ENCODE measurements around the gene CCDC51. TPM values are rescaled to one million over a fixed set of nuclear protein-coding genes. Genes with fewer than 3 reads are reported as not detected.

Gene CCDC51
- total RNA-seq, 1 donor from 2014 or later = 11.5 TPM

GRCh38 chr3:48388966-48389365 is 51.0 kb downstream of the CCDC51 start:
- Histone ChIP-seq H3K27ac (no peak overlapping the region), H3K4me1 (no peaks in the 10 kb centered on the region), H3K4me3 (no peak overlapping the region), H3K27me3 (no peaks in the 10 kb centered on the region), H3K9me3 (no peaks in the 10 kb centered on the region), H3K36me3 (no peaks in the 10 kb centered on the region)
- DNase-seq (ENCODE audit: extremely low spot score in 2 of 2) = no peak
- intact Hi-C loops (cut with DNase I) = no loop called here
- TF ChIP-seq CTCF (IDR thresholded peaks at IDR 0.05) = no peak
- TF ChIP-seq POLR2A (IDR thresholded peaks at IDR 0.05) = no peak
- no peak for TF ChIP-seq POLR2AphosphoS5 (IDR thresholded peaks at IDR 0.05; ENCODE audit: insufficient read depth in 1 of 2, low read depth in 1 of 2)

GRCh38 chr3:48387634-48388033 is 52.3 kb downstream of the CCDC51 start:
- no peak overlapping the region for H3K4me3 ChIP-seq
- no peaks in the 10 kb centered on the region for H3K36me3 ChIP-seq
- no peaks in the 10 kb centered on the region for H3K27me3 ChIP-seq
- no peaks in the 10 kb centered on the region for H3K9me3 ChIP-seq
- intact Hi-C loops (cut with DNase I) = no loop called here
- H3K27ac ChIP-seq = no peak overlapping the region
- DNase-seq (ENCODE audit: extremely low spot score in 2 of 2) = no peak
- no peaks in the 10 kb centered on the region for H3K4me1 ChIP-seq
- TF ChIP-seq POLR2AphosphoS5 (IDR thresholded peaks at IDR 0.05; ENCODE audit: insufficient read depth in 1 of 2, low read depth in 1 of 2) = no peak
- TF ChIP-seq POLR2A (IDR thresholded peaks at IDR 0.05) = no peak
- TF ChIP-seq CTCF (IDR thresholded peaks at IDR 0.05) = no peak

Other genes with a start within 250 kb of the CCDC51 start
- gene CAMP, start 216.6 kb downstream of the CCDC51 start, total RNA-seq = not detected
- 12.3 TPM for gene ZNF589, start 199.0 kb downstream of the CCDC51 start, total RNA-seq
- gene NME6, start 138.8 kb downstream of the CCDC51 start, total RNA-seq = 17.2 TPM
- gene SPINK8, start 106.5 kb downstream of the CCDC51 start, total RNA-seq = not detected
- not detected for gene FBXW12, start 67.9 kb downstream of the CCDC51 start, total RNA-seq
- gene PLXNB1, start 10.0 kb downstream of the CCDC51 start, total RNA-seq = 257 TPM
- gene TMA7, start 138 bp upstream of the CCDC51 start, total RNA-seq = 251 TPM
- gene ATRIP, start 6.6 kb upstream of the CCDC51 start, total RNA-seq = 13.8 TPM
- gene SHISA5, start 64.1 kb upstream of the CCDC51 start, total RNA-seq = 133 TPM
- gene PFKFB4, start 116.7 kb upstream of the CCDC51 start, total RNA-seq = 7.4 TPM
- 5.2 TPM for gene UCN2, start 123.7 kb upstream of the CCDC51 start, total RNA-seq
- gene COL7A1, start 155.2 kb upstream of the CCDC51 start, total RNA-seq = 148 TPM
- gene UQCRC1, start 169.5 kb upstream of the CCDC51 start, total RNA-seq = 190 TPM
- not detected for gene TMEM89, start 181.7 kb upstream of the CCDC51 start, total RNA-seq
- gene SLC26A6, start 195.3 kb upstream of the CCDC51 start, total RNA-seq = 35.1 TPM
- 2.2 TPM for gene CELSR3, start 222.8 kb upstream of the CCDC51 start, total RNA-seq
- 45.9 TPM for gene NCKIPSD, start 245.8 kb upstream of the CCDC51 start, total RNA-seq